Vagina (tissue), 2 donors: ENCODE results near the gene MASTL.

Source experiments
- POLR2A ChIP-seq, 2 donors: fragments of 450-650 bp; IDR thresholded peaks; one replicate each; pipeline ENCODE4 v1.6.1; 2017; ENCODE audit warnings: antibody characterized with exemption in 2 of 2, mild to moderate bottlenecking in 2 of 2, moderate library complexity in 2 of 2
- POLR2AphosphoS5 ChIP-seq, 2 donors: sonication (generic); formaldehyde crosslinking; IDR thresholded peaks; one replicate each; pipeline ENCODE4 v1.9.0; 2017; ENCODE audit warnings: antibody characterized with exemption in 2 of 2, mild to moderate bottlenecking in 2 of 2, low read depth in 1 of 2; ENCODE audit not compliant: insufficient read depth in 1 of 2
- TF ChIP-seq, protein P1 (sequence below), 3 experiments: fragments of 450-650 bp in 2 of 3; fragments of 200-600 bp in 1 of 3; sonication (generic) in 1 of 3; IDR thresholded peaks; one replicate each; pipeline ENCODE4 v1.5.1; 2017 to 2019; ENCODE audit warnings: antibody characterized with exemption in 3 of 3, mild to moderate bottlenecking in 2 of 3, moderate library complexity in 2 of 3

DNA sequence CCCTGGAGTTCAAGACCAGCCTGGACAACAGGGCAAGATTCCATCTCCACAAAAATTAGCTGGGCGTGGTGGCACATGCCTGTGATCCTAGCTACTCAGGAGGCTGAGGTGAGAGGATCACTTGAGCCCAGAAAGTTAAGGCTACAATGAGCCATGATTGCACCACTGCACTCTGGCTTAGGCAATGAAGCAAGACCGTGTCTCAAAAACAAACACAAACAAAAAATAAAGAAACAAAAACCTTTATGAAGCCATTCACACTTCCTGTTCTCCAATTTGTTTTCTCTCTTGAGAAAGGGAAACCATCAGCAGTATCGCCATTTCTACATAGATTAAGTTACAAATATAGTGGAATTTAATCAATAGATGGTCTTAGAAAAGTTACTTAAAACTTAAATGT, 20.8 kb upstream of the MASTL start:
- TF ChIP-seq, protein P1, sequence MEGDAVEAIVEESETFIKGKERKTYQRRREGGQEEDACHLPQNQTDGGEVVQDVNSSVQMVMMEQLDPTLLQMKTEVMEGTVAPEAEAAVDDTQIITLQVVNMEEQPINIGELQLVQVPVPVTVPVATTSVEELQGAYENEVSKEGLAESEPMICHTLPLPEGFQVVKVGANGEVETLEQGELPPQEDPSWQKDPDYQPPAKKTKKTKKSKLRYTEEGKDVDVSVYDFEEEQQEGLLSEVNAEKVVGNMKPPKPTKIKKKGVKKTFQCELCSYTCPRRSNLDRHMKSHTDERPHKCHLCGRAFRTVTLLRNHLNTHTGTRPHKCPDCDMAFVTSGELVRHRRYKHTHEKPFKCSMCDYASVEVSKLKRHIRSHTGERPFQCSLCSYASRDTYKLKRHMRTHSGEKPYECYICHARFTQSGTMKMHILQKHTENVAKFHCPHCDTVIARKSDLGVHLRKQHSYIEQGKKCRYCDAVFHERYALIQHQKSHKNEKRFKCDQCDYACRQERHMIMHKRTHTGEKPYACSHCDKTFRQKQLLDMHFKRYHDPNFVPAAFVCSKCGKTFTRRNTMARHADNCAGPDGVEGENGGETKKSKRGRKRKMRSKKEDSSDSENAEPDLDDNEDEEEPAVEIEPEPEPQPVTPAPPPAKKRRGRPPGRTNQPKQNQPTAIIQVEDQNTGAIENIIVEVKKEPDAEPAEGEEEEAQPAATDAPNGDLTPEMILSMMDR (IDR thresholded peaks at IDR 0.05): no peak
- no peak for TF ChIP-seq POLR2A (IDR thresholded peaks at IDR 0.05)
- TF ChIP-seq POLR2AphosphoS5 (IDR thresholded peaks at IDR 0.05; ENCODE audit: insufficient read depth in 1 of 2, low read depth in 1 of 2): no peak
